PC-9 (cell line): ENCODE data around the gene ZNF738. TPM values are rescaled to one million over a fixed set of nuclear protein-coding genes. Genes with fewer than 3 reads are reported as not detected.
"Not testable (repeated sequence)": the region's sequence is repeated elsewhere in the genome, so short reads cannot be mapped to it uniquely, and the experiment has no call there.

ENCODE experiments used
- BruUV-seq: library from RNA; stranded (reverse); fragments of 400-500 nt; replicated peaks from 2 replicates; lab custom pipeline; 2021; lab: Mats Ljungman, UMichigan
- CTCF ChIA-PET: fragments of 300-600 bp; sonication (Branson Sonifier 250); formaldehyde crosslinking; loops from one replicate; lab custom pipeline; 2022; ENCODE audit warnings: antibody characterized with exemption; lab: Charles Lee
- POLR2A ChIA-PET: fragments of 300-600 bp; sonication (Branson Sonifier 250); formaldehyde crosslinking; loops from one replicate; lab custom pipeline; 2022; ENCODE audit warnings: antibody characterized with exemption; ENCODE audit not compliant: unreplicated experiment; lab: Charles Lee
- DNase-seq, 2 experiments: peaks; one replicate each; pipeline versions ENCODE4 v3.0.0 to v3.0.0-alpha.2; 2015 to 2022; ENCODE audit warnings: mixed read lengths in 1 of 2
- H2AFZ ChIP-seq: fragments of 200-600 bp; sonication (generic); 2 replicates; pipeline ENCODE4 v1.8.1; 2017; ENCODE audit warnings: antibody characterized with exemption
- H3F3A ChIP-seq: fragments of 200-600 bp; sonication (generic); 2 replicates; pipeline ENCODE4 v1.8.1; 2017; ENCODE audit warnings: antibody characterized with exemption, mild to moderate bottlenecking, low read depth; ENCODE audit not compliant: insufficient read depth
- H3K27ac ChIP-seq: fragments of 200-600 bp; sonication (generic); 2 replicates; pipeline ENCODE4 v1.6.1; 2016; ENCODE audit warnings: mixed run types
- H3K27me3 ChIP-seq: fragments of 200-600 bp; sonication (generic); 2 replicates; pipeline ENCODE4 v1.6.1; 2016; ENCODE audit warnings: low read depth, mixed run types; ENCODE audit not compliant: insufficient read depth
- H3K36me3 ChIP-seq: fragments of 200-600 bp; sonication (generic); 2 replicates; pipeline ENCODE4 v1.6.1; 2016; ENCODE audit warnings: low read depth, mixed run types
- H3K4me1 ChIP-seq: fragments of 200-600 bp; sonication (generic); replicated peaks from 2 replicates; pipeline ENCODE4 v1.6.1; 2016; ENCODE audit warnings: mixed run types; ENCODE audit not compliant: insufficient read depth
- H3K4me2 ChIP-seq: fragments of 200-600 bp; sonication (generic); 2 replicates; pipeline ENCODE4 v1.6.1; 2017; ENCODE audit warnings: mixed run types
- H3K4me3 ChIP-seq: fragments of 200-600 bp; sonication (generic); 2 replicates; pipeline ENCODE4 v1.6.1; 2016; ENCODE audit warnings: mixed run types
- H3K79me2 ChIP-seq: fragments of 200-600 bp; sonication (generic); 2 replicates; pipeline ENCODE4 v1.6.1; 2017; ENCODE audit warnings: low read depth, mixed run types
- H3K9me2 ChIP-seq: fragments of 200-600 bp; sonication (generic); 2 replicates; pipeline ENCODE4 v1.8.1; 2017; ENCODE audit warnings: mild to moderate bottlenecking; ENCODE audit not compliant: insufficient read depth
- H3K9me3 ChIP-seq: fragments of 200-600 bp; sonication (generic); 2 replicates; pipeline ENCODE4 v1.8.1; 2016; ENCODE audit warnings: low read depth; ENCODE audit not compliant: insufficient read depth
- H4K20me1 ChIP-seq: fragments of 200-600 bp; sonication (generic); 2 replicates; pipeline ENCODE4 v1.8.1; 2017; ENCODE audit not compliant: insufficient read depth
- EZH2 ChIP-seq: fragments of 200-600 bp; sonication (generic); IDR thresholded peaks from 2 replicates; pipeline ENCODE4 v1.8.0; 2017; ENCODE audit warnings: antibody characterized with exemption, low read depth
- intact Hi-C: fragments of 100-400 bp; cut with micrococcal nuclease; formaldehyde crosslinking; loops from one replicate; pipeline ENCODE4 v1.10.0; 2022; ENCODE audit not compliant: unreplicated experiment
- total RNA-seq: library from RNA; stranded (reverse); gene quantifications from 2 replicates; pipeline ENCODE4 v1.2.3, GENCODE V29; 2021
- TF ChIP-seq, protein P1 (sequence below): fragments of 200-600 bp; sonication (generic); conservative IDR thresholded peaks from 2 replicates; pipeline ENCODE4 v1.6.1; 2017; ENCODE audit warnings: mixed run types, antibody characterized with exemption, mild to moderate bottlenecking, moderate library complexity

Gene ZNF738
- total RNA-seq, 1 experiment from 2014 or later: 11.9 TPM

DNA sequence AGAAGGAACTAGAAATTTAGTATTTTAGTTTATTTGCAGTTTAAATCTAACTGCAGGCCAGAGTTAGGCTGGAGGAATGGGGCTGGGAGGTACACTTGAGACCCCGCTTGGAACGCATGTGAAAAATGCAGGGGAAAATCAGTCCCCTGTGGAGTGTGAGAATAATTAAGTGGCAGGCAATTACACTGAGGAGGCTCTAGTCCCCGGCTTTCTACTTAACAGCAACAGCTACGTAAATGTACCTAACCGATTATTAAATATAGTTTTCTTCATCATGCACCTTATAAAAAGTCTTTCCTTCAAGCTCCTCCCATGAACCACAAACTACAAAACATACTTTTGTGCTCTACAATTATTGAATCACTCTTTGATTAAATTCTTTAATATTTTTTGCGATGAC, 30.4 kb upstream of the ZNF738 start:
- Histone ChIP-seq H3K27ac (0 out of 2 replicates have a peak overlapping the region, but pooled peaks have one; percentile 57), H3K4me1 (peaks cover 7% of the 10 kb centered on the region), H3K9me2 (no peaks in the 10 kb centered on the region), H2AFZ (peak overlapping the region; percentile 99), H3K4me3 (peak overlapping the region; percentile 79), H4K20me1 (no peaks in the 10 kb centered on the region), H3K9me3 (peaks cover 21% of the 10 kb centered on the region), H3F3A (peaks cover 4% of the 10 kb centered on the region; the same call in 1 of the 2 replicates), H3K79me2 (peaks cover 27% of the 10 kb centered on the region), H3K36me3 (peaks cover 25% of the 10 kb centered on the region), H3K4me2 (peak overlapping the region; percentile 84), H3K27me3 (no peaks in the 10 kb centered on the region)
- POLR2A ChIA-PET: interaction anchor here (0.6 to 1.0 kb wide), 3 partner anchors 30 to 186 kb away, joined by 3 to 5 read pairs (median 4); partner anchors contain the start of genes ZNF431 and ZNF738
- CTCF ChIA-PET: interaction anchor here (1.2 kb wide), 1 partner anchor 69 kb away, joined by 3 read pairs; no protein-coding TSS in a partner anchor
- TF ChIP-seq, protein P1, sequence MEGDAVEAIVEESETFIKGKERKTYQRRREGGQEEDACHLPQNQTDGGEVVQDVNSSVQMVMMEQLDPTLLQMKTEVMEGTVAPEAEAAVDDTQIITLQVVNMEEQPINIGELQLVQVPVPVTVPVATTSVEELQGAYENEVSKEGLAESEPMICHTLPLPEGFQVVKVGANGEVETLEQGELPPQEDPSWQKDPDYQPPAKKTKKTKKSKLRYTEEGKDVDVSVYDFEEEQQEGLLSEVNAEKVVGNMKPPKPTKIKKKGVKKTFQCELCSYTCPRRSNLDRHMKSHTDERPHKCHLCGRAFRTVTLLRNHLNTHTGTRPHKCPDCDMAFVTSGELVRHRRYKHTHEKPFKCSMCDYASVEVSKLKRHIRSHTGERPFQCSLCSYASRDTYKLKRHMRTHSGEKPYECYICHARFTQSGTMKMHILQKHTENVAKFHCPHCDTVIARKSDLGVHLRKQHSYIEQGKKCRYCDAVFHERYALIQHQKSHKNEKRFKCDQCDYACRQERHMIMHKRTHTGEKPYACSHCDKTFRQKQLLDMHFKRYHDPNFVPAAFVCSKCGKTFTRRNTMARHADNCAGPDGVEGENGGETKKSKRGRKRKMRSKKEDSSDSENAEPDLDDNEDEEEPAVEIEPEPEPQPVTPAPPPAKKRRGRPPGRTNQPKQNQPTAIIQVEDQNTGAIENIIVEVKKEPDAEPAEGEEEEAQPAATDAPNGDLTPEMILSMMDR: no peak
- TF ChIP-seq EZH2: no peak
- intact Hi-C loops: loop anchor here (2.0 kb wide), 2 partner anchors 30 to 68 kb away; partner anchors contain the start of genes ZNF493 and ZNF738
- no peak for DNase-seq
- BruUV-seq: no TSS peak

DNA sequence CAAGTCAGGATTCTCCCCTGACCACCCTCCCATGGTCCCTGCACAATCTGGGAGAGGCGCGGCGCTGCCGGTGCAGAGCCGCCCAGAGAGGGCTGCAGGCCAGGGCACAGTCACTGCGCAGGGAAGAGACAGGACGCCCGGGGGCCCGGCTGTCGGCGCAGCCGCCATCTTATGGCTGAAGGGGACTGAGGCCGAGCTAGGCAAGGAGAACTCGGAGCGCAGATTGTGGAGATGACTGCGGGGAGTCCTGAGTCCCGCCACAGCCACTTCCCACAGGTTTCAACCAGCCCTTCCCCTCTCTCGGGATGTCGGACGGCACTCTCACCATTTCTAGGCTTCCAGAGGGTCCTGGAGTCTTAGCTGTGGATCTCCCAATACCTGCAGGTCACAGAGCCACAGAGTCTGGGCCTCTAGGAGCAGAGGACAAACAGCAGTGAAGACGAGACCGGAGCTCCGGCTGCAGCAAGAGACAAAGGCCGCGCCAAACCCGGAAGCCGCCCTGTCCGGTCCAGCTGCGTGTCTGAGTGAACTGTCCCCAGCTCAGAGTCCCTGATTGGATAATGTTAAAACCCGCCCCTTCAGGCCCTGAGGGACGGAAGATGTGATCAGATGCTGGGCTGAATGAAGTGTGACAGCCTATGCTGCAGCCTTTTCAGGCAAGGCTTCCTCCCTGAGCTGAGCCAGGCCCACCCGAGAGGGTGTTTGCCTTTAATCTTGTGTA, 29.8 kb upstream of the ZNF738 start, which contains the start of gene ZNF708:
ZNF708 (minus strand) TSS at position 526 of the 721 bp plus-strand sequence; CDS start at position 328, 198 bp downstream.
- Histone ChIP-seq H2AFZ (peak within 1 kb of the TSS; percentile 99), H3K9me3 (peaks cover 21% of the 10 kb centered on the region), H3K9me2 (no peaks in the 10 kb centered on the region), H3K4me3 (peak within 1 kb of the TSS; percentile 79), H4K20me1 (no peaks in the 10 kb centered on the region), H3K36me3 (peaks cover 25% of the 10 kb centered on the region), H3F3A (peaks cover 4% of the 10 kb centered on the region; the same call in 1 of the 2 replicates), H3K79me2 (peaks cover 22% of the 10 kb centered on the region), H3K4me1 (peaks cover 7% of the 10 kb centered on the region), H3K4me2 (peak within 1 kb of the TSS; percentile 84), H3K27me3 (no peaks in the 10 kb centered on the region), H3K27ac (peak within 1 kb of the TSS; percentile 57)
- CTCF ChIA-PET: interaction anchor here (1.2 kb wide), 1 partner anchor 68 kb away, joined by 3 read pairs; no protein-coding TSS in a partner anchor
- intact Hi-C loops: loop anchor here (2.0 kb wide), 2 partner anchors 30 to 68 kb away; partner anchors contain the start of genes ZNF493 and ZNF738
- TF ChIP-seq, protein P1: no peak
- TF ChIP-seq EZH2: no peak
- BruUV-seq: no TSS peak
- POLR2A ChIA-PET: interaction anchor here (0.6 to 1.0 kb wide), 7 partner anchors 30 to 406 kb away, joined by 3 to 5 read pairs (median 4); partner anchors contain the start of genes ZNF430, ZNF431, ZNF738 and ZNF85
- peak; percentile 82 to 83 for DNase-seq

DNA sequence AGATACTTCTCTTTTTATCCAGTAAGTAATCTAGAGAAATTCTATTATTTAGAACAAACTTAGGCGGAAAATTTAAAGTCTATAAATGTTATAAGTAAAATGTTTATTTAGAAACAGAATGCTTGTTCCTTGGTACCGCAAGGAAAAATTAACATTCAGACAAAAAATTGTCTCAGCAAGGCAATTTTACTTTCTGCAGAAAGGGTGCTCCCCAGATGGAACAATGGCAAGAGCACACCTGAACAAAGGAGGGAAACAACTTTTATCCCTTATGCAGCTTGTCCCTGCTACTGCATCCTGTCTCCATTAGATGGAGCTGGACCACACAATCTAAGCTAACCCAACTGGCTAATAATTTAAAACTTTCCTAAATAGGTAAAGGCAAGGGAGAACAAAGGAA, 23.1 kb upstream of the ZNF738 start:
- H3K4me2 ChIP-seq: no peak overlapping the region
- ChIA-PET POLR2A (no interaction called here), CTCF (no interaction called here)
- no peaks in the 10 kb centered on the region for H3K9me2 ChIP-seq
- BruUV-seq: no TSS peak
- H3K27ac ChIP-seq: no peak overlapping the region
- no peak for DNase-seq
- H3K79me2 ChIP-seq: no peaks in the 10 kb centered on the region
- intact Hi-C loops: no loop called here
- no peak overlapping the region for H3K4me3 ChIP-seq
- H3K9me3 ChIP-seq: peaks cover 30% of the 10 kb centered on the region
- H3F3A ChIP-seq: no peaks in the 10 kb centered on the region
- no peak for TF ChIP-seq EZH2
- H2AFZ ChIP-seq: no peak overlapping the region
- no peaks in the 10 kb centered on the region for H3K4me1 ChIP-seq
- H3K27me3 ChIP-seq: no peaks in the 10 kb centered on the region
- H3K36me3 ChIP-seq: no peaks in the 10 kb centered on the region
- H4K20me1 ChIP-seq: no peaks in the 10 kb centered on the region

DNA sequence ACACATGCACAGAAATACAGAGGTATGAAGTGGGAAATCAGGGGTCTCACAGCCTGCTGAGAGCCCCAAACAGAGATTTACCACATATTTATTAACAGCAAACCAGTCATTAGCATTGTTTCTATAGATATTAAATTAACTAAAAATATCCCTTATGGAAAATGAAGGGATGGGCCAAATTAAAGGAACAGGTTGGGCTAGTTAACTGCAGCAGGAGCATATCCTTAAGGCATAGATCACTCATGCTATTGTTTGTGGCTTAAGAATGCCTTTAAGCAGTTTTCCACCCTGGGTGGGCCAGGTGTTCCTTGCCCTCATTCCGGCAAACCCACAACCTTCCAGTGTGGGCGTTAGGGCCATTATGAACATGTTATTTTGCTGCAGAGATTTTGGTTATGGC, 14.0 kb upstream of the ZNF738 start:
- H4K20me1 ChIP-seq: not testable (repeated sequence)

More for the DNA sequence above, 14.0 kb upstream of the ZNF738 start:
- H3K79me2 ChIP-seq, H3K27ac ChIP-seq, H3K9me2 ChIP-seq, intact Hi-C loops, H3F3A ChIP-seq, CTCF ChIA-PET, H3K27me3 ChIP-seq, BruUV-seq, H3K4me2 ChIP-seq, DNase-seq, H3K4me1 ChIP-seq, H3K4me3 ChIP-seq, POLR2A ChIA-PET, H3K36me3 ChIP-seq: not testable (repeated sequence)
- Histone ChIP-seq H2AFZ (0 out of 2 replicates have a peak overlapping the region, but pooled peaks have one; percentile 37), H3K9me3 (peaks cover 39% of the 10 kb centered on the region)
